Activated CD8-positive, alpha-beta memory T cell treated with anti-CD3 and anti-CD28 coated beads, Interleukin-2, amount 50 U/mL, for 4 hours (primary cell): ENCODE results near the gene SMURF2.
"Not testable (repeated sequence)": the region's sequence is repeated elsewhere in the genome, so short reads cannot be mapped to it uniquely, and the experiment has no call there.

Experiments used
- DNase-seq: peaks from one replicate; pipeline ENCODE4 v3.0.0-alpha.2; 2020

Gene SMURF2

GRCh38 chr17:64664299-64664981 is 2.3 kb upstream of the SMURF2 start:
- DNase-seq: not testable (repeated sequence)

DNA sequence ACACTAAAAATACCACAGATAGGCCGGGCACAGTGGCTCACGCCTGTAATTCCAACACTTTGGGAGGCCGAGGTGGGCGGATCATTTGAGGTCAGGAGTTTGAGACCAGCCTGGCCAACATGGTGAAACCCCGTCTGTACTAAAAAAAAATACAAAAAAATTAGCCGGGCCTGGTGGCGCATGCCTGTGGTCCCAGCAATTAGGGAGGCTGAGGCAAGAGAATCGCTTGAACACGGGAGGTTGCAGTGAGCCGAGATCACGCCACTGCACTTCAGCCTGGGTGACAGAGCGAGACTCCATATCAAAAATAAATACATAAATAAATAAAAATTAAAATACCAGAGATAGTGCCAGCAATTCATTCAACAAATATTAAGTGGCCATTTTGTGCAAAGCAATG is 1.7 kb upstream of the SMURF2 start:
- DNase-seq: not testable (repeated sequence)

DNA sequence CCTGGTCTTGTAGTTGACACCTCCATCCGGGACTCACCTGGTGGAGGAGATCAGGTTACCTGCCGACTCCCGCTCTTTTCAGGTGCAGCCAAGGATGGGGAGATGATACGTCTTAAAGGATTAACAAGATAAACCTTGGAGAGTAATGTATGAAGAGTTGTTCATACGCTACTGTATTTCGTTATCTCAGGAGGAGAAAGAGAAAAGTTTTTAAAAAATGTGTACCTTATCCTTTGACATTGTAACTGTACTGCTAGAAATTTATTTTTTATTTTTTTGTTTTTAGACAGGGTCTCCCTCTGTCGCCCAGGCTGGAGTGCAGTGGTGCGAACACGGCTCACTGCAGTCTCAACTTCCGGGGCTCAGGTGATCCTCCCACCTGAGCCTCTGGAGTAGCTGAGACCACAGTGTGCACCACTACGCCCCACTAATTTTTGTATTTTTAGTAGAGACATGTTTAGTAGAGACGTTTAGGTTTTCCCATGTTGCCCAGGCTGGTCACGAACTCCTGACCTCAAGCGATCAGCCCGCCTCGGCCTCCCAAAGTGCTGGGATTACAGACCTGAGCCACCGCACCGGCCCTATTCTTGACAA is 764 bp upstream of the SMURF2 start:
- DNase-seq: no peak

- DNase-seq: peak; percentile 53
Measured at GRCh38 chr17:64661726-64661975, 456 bp downstream of the SMURF2 start.

DNA sequence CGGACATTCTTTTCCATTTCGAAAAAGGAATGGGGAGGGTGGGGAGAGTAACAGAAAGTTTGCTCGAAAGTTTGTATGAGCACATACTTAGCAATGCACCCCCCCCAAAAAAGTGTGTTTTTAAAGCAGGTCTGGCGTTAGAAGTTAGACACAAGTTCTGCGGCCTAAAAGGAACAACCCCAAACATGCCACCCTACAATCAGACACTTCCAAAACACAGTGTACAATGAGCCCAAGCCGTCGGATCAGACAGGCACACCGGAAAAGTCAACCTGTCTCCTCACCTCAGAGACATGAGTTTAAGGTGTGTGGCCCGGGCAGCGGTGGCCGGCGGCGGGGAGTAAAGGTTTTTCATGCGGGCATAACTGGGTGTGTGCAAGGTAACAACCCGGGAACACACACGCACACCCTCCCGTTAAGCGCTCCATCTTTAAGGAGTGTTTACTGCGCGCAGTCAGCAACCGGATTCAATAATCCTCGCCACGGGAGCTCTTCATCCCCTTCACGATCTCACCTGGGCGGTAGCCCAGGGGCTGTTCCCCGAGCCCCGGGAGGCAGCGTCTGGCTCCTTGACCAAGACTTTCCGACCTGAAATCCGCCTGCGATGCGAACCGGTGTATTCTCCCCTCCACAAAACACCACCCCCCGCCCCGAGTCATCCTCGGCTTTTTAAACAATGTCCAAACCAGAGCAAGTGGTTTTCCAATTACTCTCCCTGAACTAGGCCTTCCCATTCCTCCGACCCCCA is 955 bp downstream of the SMURF2 start:
- peak; percentile 50 for DNase-seq

DNA sequence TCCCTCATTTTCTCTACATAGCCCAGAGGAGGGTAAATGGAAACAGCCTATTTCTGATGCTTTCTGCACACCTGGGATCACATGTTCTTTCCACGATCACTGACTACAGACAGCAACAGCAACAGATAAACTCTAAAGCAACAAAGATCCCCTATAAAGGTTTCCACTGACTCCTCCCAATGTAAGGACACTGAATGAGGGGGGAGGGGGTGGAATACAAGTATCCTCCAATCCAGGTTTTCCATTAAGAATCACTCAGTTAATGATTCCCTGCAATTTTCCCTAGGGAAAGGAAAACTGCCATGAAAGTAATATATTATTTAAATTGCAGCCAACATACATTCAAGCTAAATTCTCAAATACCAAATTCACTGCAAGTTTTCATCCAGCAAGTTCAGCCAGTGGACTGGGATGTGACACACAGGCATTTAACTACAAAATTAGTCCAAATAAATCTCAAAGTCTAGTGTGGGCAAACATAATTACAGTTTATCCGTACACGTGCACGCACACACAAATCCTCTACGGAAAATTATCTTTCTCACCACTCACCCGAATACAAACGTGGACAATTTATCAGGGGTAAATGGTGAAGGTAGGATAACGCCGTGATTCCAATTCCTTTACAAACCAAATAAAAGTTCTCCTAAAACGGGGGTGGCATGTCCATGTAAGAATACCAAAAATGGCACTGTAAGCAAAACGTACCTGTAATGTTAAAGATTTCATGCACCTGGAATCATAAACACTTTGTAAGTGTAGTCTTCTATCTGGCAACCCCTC is 1.7 kb downstream of the SMURF2 start:
- not testable (repeated sequence) for DNase-seq

DNA sequence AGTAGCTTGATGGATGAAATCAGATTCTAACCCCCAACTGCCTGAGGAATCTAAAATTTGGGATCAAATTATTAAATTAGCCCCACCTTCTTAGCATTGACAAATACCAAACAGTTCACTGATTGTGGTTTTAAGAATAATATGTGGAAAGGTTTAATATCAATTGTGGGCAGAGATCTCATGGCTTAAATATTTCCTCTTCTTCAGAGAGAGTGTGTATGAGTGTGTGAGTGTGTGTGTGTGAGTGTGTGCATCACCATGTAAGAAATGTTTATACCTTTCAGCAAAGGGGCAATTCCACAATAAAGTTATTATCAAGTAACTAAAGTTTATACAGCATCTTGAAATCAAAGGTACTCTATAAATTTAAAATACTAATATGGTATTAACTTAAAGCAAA is 3.2 kb downstream of the SMURF2 start:
- DNase-seq: no peak

DNA sequence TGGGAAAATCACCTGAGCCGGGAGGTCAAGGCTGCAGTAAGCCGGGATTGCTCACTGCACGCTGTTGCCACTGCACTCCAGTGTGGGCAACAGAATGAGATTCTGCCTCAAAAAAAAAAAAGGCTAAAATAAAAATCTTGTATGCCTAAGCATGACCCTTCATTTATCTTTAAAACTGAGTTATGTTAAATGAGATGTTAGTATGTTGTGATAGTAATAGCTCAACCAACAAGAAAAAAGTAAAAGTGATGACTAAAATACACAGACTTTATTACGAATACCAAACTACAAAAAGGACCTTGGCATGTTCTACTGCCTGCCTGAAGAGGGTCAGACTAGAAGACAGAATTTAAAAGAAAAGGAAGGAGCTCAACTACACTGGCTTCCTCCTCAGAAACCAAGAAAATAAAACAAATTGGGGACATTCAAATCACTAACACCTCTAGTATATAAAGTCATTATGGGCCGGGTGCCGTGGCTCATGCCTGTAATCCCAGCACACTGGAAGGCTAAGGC is 4.4 kb downstream of the SMURF2 start:
- DNase-seq: no peak

GRCh38 chr17:64655704-64656103 is 6.4 kb downstream of the SMURF2 start:
- no peak for DNase-seq

GRCh38 chr17:64653985-64654355 is 8.1 kb downstream of the SMURF2 start:
- no peak for DNase-seq

DNA sequence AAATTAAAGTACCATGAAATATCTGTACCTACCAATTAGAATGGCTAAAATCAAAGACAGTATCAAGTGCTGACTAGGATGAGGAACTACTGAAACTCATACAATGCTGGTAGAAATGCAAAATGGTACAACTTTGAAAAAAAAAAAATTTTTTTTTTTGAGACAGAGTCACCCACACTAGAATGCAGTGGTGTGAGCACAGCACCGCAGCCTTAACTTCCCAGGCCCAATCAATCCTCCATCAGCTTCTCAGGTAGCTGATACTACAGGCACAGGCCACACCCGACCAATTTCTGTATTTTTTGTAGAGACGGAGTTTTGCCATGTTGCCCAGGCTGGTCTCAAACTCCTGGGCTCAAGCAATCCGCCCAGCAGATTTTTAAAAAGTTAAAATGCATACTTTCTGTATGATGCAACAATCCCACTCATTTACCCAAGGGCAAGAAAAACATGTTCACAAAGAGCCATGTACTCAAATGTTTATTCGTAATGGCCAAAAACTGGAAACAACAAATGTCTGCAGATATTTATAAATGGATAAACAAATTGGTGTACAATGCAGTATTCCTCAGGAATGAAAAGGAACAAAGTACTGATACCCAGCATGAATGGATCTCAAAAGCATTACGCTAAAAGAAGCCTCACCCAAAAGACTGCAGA is 8.7 kb downstream of the SMURF2 start:
- no peak for DNase-seq

GRCh38 chr17:64651889-64652288 is 10.2 kb downstream of the SMURF2 start:
- no peak for DNase-seq

DNA sequence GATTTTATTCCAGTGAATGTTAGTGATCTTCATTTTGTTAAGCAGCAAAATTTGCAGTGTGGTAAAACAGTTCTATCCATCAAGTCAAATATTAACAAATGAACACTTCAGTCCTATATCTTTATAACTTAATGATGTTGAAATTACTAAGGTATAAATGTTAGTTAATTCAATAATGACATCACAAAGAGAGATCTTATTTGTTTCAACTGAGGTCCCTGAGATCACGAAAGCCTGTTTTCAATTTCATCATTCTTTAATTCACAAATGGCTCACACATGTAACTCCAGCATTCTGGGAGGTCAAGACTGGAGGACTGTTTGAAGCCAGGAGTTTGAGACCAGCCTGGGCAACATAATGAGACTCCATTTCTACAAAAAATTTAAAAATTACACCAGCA is 13.9 kb downstream of the SMURF2 start:
- DNase-seq: no peak

DNA sequence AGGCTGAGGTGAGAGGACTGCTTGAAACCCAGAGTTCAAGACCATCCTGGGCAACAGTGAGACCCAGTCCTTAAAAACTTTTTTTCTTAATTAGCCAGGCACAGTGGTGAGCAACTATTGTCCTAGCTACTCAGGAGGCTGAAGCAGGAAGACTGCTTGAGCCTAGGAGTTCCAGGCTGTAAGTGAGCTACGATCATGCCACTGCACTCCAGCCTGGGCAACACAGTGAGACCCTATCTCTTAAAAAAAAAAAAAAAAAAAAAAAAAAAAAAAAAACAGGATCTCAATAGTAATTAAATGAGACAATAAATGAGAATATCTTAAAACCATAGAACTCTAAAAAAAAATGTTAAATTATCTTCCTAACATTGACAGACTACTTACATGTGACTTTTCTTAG is 14.3 kb downstream of the SMURF2 start:
- no peak for DNase-seq

DNA sequence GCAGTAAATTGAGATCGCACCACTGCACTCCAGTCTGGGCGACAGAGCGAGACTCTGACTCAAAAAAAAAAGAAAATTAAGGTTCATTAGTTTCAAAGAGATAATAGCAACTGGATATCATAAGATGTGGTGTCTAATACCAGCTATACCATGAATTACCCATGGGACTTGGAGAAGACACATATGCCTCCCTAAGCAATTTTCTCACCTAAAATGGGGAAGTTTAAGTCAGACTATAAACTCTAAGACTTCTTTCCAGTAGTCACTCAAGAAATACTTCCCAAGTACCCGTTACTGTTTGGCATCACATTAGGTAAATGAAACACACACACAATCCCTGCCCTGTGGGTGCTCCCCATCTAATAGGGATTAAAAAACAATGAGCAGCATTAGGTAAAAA is 22.6 kb downstream of the SMURF2 start:
- no peak for DNase-seq

DNA sequence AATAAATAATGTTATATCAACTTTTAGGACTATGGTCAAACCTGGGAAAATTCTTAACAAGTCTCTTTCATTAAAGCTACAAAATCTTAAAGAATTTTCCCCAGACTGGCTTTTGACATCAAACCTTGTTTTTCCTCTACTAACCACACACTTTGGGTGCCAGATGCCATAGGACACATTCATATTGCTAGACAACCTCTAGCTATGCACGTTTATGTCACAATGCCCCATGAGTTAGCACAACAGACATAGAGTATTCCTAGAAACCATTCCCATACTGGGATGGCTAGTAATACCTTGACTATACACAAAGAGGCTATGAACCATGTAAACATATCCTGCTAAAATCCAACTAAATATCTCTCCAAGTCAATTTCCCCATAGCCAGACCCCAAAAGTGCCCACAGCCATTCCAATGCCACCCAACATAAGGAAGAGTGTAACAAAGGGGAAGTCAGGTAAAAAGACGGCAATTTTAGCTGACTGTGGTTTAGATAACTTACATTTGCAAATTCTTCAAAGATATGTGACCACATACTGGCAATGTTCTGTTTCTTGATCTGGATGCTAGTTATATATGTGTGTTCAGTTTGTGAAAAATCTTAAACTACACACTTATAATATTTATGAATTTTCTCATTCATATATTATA is 23.4 kb downstream of the SMURF2 start:
- DNase-seq: no peak

GRCh38 chr17:64635647-64636305 is 26.3 kb downstream of the SMURF2 start:
- DNase-seq: no peak

DNA sequence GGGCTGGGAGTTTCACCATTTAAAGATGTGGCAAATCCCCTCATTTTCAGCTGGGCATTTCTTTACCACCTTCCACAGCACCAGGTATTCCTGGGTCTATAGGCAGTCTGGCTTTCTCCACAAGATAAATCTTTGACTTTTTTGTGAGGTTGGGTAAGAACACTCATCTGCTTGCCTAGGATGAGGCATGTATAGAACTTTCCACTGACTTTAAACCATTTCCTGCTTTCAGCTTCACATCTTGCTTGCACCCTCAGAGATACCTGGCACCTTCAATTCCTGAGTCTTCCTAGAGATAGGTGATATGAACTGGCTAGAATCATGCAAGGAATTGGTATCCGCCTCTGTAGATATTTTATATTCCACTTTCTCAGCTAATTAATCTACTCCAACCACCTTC is 27.9 kb downstream of the SMURF2 start:
- no peak for DNase-seq

GRCh38 chr17:64632606-64633005 is 29.5 kb downstream of the SMURF2 start:
- DNase-seq: no peak

DNA sequence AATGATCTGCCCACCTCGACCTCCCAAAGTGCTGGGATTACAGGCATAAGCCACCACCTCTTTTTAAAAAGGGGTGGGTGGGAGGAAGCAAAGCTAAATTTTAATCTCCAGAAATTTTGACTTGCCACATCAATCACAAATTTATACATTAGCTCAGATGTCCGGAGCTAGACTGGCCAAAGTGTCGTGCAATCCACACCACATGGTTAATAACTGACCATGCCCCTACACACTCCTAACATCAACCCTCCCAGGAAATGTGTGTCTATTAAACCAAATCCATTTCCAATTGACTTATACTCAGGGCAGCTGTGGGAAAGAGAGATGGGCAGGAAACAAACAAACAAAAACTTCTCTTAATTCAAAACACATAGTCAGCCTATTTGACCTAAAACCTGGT is 29.9 kb downstream of the SMURF2 start:
- no peak for DNase-seq

GRCh38 chr17:64630309-64631223 is 31.5 kb downstream of the SMURF2 start:
- no peak for DNase-seq
